ENCODE data around the gene C1orf116.

Gene C1orf116

DNA sequence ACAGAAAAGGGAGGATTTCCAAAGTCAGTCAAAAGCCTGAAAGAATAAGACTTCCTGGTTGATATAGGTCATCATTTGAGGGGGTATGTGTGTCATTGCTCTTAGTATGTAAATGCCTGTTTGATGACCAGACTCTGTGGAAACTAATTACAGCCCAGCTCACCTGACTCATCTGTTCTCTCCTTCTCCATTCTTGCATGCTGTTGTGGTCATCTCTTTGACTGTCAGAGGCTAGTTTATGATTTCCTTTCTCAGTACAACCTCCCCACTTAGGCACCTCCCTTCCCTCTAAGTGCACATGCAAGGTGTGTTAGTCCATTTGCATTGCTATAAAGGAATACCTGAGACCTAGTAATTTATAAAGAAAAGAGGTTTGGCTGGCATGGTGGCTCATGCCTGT, 2.4 kb upstream of the C1orf116 start:
- DNase-seq (ENCODE audit: low spot score), result peak; percentile 99

- DNase-seq (ENCODE audit: low spot score), result peak; percentile 74
Observed at GRCh38 chr1:207034208-207034607, 1.7 kb upstream of the C1orf116 start.

GRCh38 chr1:207033302-207033701, 746 bp upstream of the C1orf116 start:
- DNase-seq (ENCODE audit: low spot score), result no peak

- DNase-seq (ENCODE audit: low spot score), result no peak
Observed at GRCh38 chr1:207031632-207032264, 808 bp downstream of the C1orf116 start.

GRCh38 chr1:207031016-207031415, 1.5 kb downstream of the C1orf116 start:
- no peak for DNase-seq (ENCODE audit: low spot score)

- peak; percentile 68 for DNase-seq (ENCODE audit: low spot score)
Observed at GRCh38 chr1:207030522-207031009, 2.0 kb downstream of the C1orf116 start.

DNA sequence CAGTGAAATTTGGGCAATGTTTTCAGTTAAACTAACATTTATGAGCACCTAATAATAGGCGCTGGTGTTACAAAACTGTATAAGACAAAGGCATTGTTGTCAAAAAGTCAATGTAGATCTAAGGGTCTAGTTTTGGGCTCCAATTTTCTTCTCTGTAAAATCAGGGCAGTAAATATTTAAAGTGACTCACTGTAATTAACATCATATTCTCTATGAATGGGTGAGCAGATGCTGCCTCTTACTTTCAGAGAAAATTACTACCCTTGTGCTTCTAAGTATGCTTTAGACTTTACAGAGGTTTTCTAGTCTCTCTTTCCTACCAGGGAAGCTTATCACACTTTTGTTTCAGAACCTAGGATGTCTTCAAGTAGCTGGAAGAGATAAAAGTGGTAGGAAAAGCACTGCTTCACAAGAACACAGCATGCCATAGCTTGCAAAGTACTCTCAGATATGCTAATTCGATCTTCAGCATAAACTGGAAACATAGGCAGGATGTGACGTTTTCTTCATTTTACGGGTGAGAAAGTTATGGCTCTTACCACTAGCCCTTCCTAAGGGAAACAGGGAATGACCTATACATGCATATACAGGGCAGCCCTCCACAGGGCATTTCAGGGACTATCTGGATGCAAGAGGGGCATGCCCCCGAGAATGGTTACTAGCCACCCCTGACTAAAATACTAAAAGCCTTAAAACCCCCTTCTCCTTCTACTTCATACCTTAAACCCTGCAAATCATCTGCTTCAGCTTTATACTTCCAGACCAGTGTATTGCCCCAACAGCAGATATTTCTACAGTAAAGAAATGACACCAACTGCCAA, 2.6 kb downstream of the C1orf116 start:
- no peak for DNase-seq (ENCODE audit: low spot score)

GRCh38 chr1:207028884-207029650, 3.5 kb downstream of the C1orf116 start:
- no peak for DNase-seq (ENCODE audit: low spot score)

DNA sequence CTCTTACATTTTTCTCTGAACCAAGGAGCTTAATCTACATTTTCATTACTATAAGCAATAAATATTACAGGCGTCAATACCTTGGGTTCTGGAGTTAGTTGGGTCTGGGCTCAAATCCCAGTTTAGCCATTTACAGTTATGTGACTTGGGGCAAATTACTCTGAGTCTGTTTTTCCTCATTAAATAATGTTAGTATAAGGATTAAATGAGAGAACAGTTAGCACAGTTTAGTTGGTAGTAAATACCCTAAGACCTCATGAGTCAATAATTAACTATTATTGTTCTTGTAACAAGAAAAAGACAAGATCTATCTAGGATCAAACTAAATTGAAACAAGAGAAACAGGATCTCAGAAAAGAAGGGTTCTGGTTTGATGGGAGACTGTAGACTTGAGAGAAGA, 4.6 kb downstream of the C1orf116 start:
- no peak for DNase-seq (ENCODE audit: low spot score)

- DNase-seq (ENCODE audit: low spot score), result peak; percentile 98
Observed at GRCh38 chr1:207027206-207027777, 5.3 kb downstream of the C1orf116 start.

DNA sequence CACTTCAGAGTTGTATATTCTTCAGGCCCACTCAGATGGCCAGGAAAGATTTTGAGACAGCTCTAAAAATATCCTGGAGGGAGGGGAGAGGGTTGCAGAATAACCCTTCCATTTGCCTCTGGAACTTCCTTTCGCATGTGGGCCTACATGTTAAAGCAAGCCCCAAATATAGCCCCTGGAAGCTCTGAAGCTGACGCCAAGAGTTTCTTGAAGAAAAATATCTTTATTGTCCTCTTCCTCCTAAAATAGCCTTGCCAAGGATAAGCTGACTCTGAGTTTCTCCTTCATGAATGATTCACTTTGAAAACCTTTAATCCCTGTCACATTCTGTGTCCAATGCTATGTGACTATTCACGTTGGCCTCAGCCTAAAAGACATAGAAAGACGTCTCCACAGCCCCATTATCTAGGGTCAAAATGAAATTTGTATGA, 6.4 kb downstream of the C1orf116 start:
- DNase-seq (ENCODE audit: low spot score), result peak; percentile 73

DNA sequence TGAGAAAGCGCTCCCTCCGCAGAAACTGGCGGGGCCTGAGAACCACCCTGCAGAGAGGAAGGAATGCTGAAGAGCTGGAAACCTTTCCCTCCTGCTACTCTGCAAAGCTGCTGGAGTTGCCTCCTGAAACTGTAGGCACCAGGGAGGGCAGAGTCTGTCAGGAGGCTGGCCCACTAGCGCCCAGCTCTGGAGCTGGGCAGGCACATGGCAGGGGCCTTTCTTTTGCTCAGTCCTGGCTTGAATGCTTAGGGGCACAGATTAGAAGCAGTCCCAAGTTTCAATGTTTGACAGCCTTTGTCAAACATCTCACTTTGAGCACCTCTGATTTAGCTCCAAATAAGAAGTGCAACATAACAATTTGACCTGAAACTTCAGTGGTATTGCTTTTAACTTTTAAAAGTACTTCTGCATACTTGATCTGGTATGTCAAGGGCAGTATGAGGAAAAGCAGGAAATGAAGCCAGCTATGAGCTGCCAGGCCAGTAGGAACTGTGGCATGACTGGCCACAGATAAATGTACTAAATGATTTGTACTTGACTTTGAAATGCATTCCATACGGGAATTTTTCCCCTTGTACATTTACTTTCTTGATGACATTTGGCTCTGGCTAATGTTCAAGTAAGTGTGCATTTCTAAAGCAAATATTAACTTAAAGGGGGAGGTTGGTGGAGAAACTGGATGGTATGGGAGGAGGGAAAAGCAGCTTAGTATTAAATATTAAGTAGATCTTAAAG, 7.2 kb downstream of the C1orf116 start:
- peak; percentile 89 for DNase-seq (ENCODE audit: low spot score)

DNA sequence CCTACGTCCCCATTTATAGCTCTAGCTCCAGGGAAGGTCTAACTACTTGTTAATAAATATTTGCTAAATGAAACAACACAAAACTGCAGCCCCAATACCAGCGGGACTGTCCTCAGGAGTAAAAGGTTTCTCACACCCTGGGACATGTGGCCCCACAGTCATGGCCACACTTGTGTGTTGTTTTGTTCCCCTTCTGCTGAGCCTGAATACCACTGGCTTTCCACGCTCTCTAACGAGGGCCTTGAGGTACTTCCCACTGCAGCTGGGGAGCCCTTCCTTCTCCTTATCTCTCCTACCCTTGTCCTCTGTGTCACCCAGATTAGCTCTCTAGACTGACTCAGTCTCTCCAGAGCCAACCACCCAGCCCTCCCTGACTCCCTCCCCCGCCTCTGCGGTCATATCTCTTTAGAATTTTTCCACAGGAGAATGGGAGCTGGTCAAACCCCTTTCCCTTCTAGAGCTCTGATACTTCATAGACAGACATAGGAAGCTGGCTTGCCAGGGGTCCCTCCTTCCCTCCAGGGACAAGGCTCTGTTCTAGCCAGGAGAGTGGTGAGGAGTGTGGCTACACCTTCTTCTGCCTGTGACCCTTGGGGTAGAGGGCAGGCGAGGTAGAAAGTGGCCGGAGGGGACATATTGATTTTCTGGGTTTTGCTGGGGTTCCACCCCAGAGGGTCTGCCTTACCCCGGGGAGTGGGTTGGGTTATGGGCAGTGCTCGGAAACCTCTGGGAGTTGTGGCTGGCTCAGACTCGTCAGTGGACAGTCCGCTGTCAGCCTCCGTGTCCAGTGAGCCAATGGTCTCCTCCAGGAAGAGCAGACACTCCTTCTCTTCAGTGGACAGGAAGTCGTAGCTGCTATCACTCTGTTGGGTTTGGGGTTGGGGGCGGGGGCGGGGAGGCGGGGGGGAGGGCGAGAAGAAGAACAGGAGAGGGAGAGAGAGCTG, 8.1 kb downstream of the C1orf116 start:
- DNase-seq (ENCODE audit: low spot score), result no peak

GRCh38 chr1:207022996-207023679, 9.4 kb downstream of the C1orf116 start:
- DNase-seq (ENCODE audit: low spot score), result no peak

- DNase-seq (ENCODE audit: low spot score), result no peak
Observed at GRCh38 chr1:207021876-207022596, 10.5 kb downstream of the C1orf116 start.

GRCh38 chr1:207021139-207021861, 11.3 kb downstream of the C1orf116 start:
- no peak for DNase-seq (ENCODE audit: low spot score)

- no peak for DNase-seq (ENCODE audit: low spot score)
Observed at GRCh38 chr1:207020709-207021107, 11.8 kb downstream of the C1orf116 start.

- peak; percentile 56 for DNase-seq (ENCODE audit: low spot score)
Observed at GRCh38 chr1:207020065-207020708, 12.4 kb downstream of the C1orf116 start.
